Natural killer cell (primary cell): ENCODE data around the gene CSPG5. TPM values are rescaled to one million over a fixed set of nuclear protein-coding genes. Genes with fewer than 3 reads are reported as not detected.
A peak's percentile ranks its signal among the peaks of the same experiment; 100 is the strongest.

ENCODE experiments used
- ATAC-seq, 3 donors: fragments of 150-1000 bp in 2 of 3; fragments of 200-7000 bp in 1 of 3; cut with Tn5 transposase; 1 replicate in 1 of 3; 2 replicates in 2 of 3; pipeline ENCODE4 v1.10.0; 2021; ENCODE audit warnings: mild to moderate bottlenecking in 2 of 3, moderate library complexity in 2 of 3
- DNase-seq, 2 donors: peaks; one replicate each; pipeline versions ENCODE4 v3.0.0 to v3.0.0-alpha.2; 2013 to 2021; ENCODE audit warnings: mixed read lengths in 1 of 2
- H3K27ac ChIP-seq: one replicate; pipeline ENCODE4 v1.5.1; 2013; ENCODE audit warnings: mild to moderate bottlenecking, low read length
- H3K27me3 ChIP-seq: one replicate; pipeline ENCODE4 v1.6.1; 2013; ENCODE audit warnings: low read length; ENCODE audit not compliant: control insufficient read depth, insufficient read depth
- H3K36me3 ChIP-seq: one replicate; pipeline ENCODE4 v1.6.1; 2013; ENCODE audit warnings: low read length; ENCODE audit not compliant: control insufficient read depth, insufficient read depth
- H3K4me1 ChIP-seq: one replicate; pipeline ENCODE4 v1.6.1; 2013; ENCODE audit warnings: low read length; ENCODE audit not compliant: control insufficient read depth, insufficient read depth
- H3K4me3 ChIP-seq: one replicate; pipeline ENCODE4 v1.5.1; 2013; ENCODE audit warnings: low read length
- H3K9me3 ChIP-seq: one replicate; pipeline ENCODE4 v1.6.1; 2013; ENCODE audit warnings: low read length; ENCODE audit not compliant: control insufficient read depth, insufficient read depth
- H3K27ac Mint-ChIP-seq, 2 donors: one replicate each; pipeline ENCODE4 v1.8.0; 2022; ENCODE audit warnings: mild to moderate bottlenecking in 2 of 2, mixed read lengths in 2 of 2, moderate library complexity in 1 of 2
- H3K27me3 Mint-ChIP-seq, 2 donors: one replicate each; pipeline ENCODE4 v1.8.0; 2022; ENCODE audit warnings: low read depth in 2 of 2, mixed read lengths in 2 of 2
- H3K36me3 Mint-ChIP-seq: one replicate; pipeline ENCODE4 v1.8.0; 2022; ENCODE audit warnings: mixed read lengths
- H3K4me1 Mint-ChIP-seq, 2 donors: one replicate each; pipeline ENCODE4 v1.8.0; 2022; ENCODE audit warnings: mixed read lengths in 2 of 2
- H3K4me3 Mint-ChIP-seq: one replicate; pipeline ENCODE4 v1.8.0; 2022; ENCODE audit warnings: mild to moderate bottlenecking, moderate library complexity, mixed read lengths
- H3K9me3 Mint-ChIP-seq, 2 donors: one replicate each; pipeline ENCODE4 v1.8.0; 2022; ENCODE audit warnings: mixed read lengths in 2 of 2
- CTCF ChIP-seq: fragments of 200-600 bp; IDR thresholded peaks from one replicate; pipeline ENCODE4 v1.8.0; 2022; ENCODE audit warnings: antibody characterized with exemption
- WGBS: methylation state at CpG from one replicate; pipeline ENCODE4 v1.1.7; 2013; ENCODE audit warnings: missing lambda C conversion rate; ENCODE audit not compliant: insufficient coverage; 5-methylcytosine and 5-hydroxymethylcytosine counted together
- intact Hi-C: fragments of 100-400 bp; cut with micrococcal nuclease; formaldehyde crosslinking; loops from one replicate; pipeline ENCODE4 v1.14.2; 2022
- total RNA-seq, 4 donors: library from RNA; stranded (reverse); fragments of 120-200 nt in 1 of 4; gene quantifications; one replicate each; pipeline versions ENCODE4 v1.2.3 to v1.2.4, GENCODE V29; 2013 to 2022

The CSPG5 gene
- total RNA-seq, 3 donors from 2014 or later (not counting 1 experiment from before 2014, with no cell fraction given): 0.07 to 0.63 (median 0.23) TPM

GRCh38 chr3:47540281-47540680, 38.4 kb downstream of the CSPG5 start:
- ATAC-seq (no peak), DNase-seq (no peak)
- H3K4me3 ChIP-seq: no peak overlapping the region
- no peak overlapping the region for H3K27ac Mint-ChIP-seq
- H3K27me3 ChIP-seq: no peaks in the 10 kb centered on the region
- H3K4me3 Mint-ChIP-seq: no peak overlapping the region
- H3K9me3 Mint-ChIP-seq: no peaks in the 10 kb centered on the region
- no peak for TF ChIP-seq CTCF
- no peak overlapping the region for H3K27ac ChIP-seq
- H3K4me1 ChIP-seq: no peaks in the 10 kb centered on the region
- H3K36me3 Mint-ChIP-seq: no peaks in the 10 kb centered on the region
- peaks cover 0 to 6% of the 10 kb centered on the region in 2 donors for H3K27me3 Mint-ChIP-seq
- no peaks in the 10 kb centered on the region for H3K9me3 ChIP-seq
- H3K36me3 ChIP-seq: no peaks in the 10 kb centered on the region
- intact Hi-C loops: no loop called here
- WGBS: 96% methylated on average over 4 of the region's 4 CpGs
- peaks cover 0 to 5% of the 10 kb centered on the region in 2 donors for H3K4me1 Mint-ChIP-seq

- no peak for TF ChIP-seq CTCF
- Histone ChIP-seq H3K4me1 (no peaks in the 10 kb centered on the region), H3K36me3 (no peaks in the 10 kb centered on the region), H3K9me3 (no peaks in the 10 kb centered on the region), H3K27me3 (no peaks in the 10 kb centered on the region), H3K4me3 (no peak overlapping the region), H3K27ac (no peak overlapping the region)
- 89% methylated on average over 6 of the region's 6 CpGs for WGBS
- peaks cover 0 to 6% of the 10 kb centered on the region in 2 donors for H3K27me3 Mint-ChIP-seq
- H3K9me3 Mint-ChIP-seq: no peaks in the 10 kb centered on the region
- no peak overlapping the region for H3K4me3 Mint-ChIP-seq
- no peak overlapping the region for H3K27ac Mint-ChIP-seq
- DNase-seq: no peak
- no peaks in the 10 kb centered on the region for H3K36me3 Mint-ChIP-seq
- H3K4me1 Mint-ChIP-seq: peaks cover 0 to 5% of the 10 kb centered on the region in 2 donors
- no peak for ATAC-seq
- intact Hi-C loops: no loop called here
Measured at GRCh38 chr3:47536967-47537366, 41.7 kb downstream of the CSPG5 start.

DNA sequence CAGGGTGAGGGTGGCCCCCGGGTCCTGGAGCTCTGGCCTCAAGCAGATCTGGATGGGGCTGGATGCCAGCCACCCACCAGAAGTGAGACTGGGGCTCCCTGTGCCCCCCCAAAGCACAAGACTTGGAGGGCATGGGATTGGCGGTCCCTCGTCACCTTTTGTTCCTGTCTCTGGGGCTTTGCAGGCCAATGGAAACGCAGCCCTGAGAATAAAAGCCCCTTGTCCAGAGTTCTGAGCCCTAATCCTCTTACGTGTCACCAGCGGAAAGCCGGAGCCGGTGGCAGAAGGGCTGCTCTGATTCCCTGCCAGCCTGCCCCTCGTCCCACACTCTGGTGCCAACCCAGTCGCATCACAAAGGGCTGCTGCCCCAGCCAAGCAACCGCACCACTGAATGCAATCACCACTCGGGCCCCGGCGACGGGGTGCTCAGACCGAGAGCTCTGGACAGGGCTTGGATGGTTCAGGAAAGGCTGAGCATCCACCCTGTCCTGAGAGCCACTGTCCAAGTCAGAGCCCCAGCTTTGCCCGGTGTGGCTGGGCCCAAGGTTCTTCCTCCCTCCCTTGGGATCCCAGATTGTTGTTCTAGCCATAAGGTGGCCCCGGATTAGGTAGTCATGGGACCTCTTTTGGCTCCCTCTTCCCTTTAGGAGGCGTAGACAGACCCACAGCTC, 42.3 kb downstream of the CSPG5 start:
- DNase-seq: no peak
- Mint-ChIP-seq H3K4me1 (peaks cover 0 to 5% of the 10 kb centered on the region in 2 donors), H3K36me3 (no peaks in the 10 kb centered on the region), H3K4me3 (no peak overlapping the region), H3K27ac (peak overlapping the region in 1 of 2 donors; percentile 14), H3K27me3 (peaks cover 0 to 3% of the 10 kb centered on the region in 2 donors), H3K9me3 (no peaks in the 10 kb centered on the region)
- Histone ChIP-seq H3K4me3 (no peak overlapping the region), H3K4me1 (no peaks in the 10 kb centered on the region), H3K36me3 (no peaks in the 10 kb centered on the region), H3K9me3 (no peaks in the 10 kb centered on the region), H3K27me3 (no peaks in the 10 kb centered on the region), H3K27ac (no peak overlapping the region)
- ATAC-seq: no peak
- TF ChIP-seq CTCF: no peak
- intact Hi-C loops: no loop called here
- 93% methylated on average over 19 of the region's 19 CpGs for WGBS

GRCh38 chr3:47533996-47534454, 44.6 kb downstream of the CSPG5 start:
- H3K27me3 ChIP-seq: no peaks in the 10 kb centered on the region
- peaks cover 0 to 5% of the 10 kb centered on the region in 2 donors for H3K4me1 Mint-ChIP-seq
- no peak for TF ChIP-seq CTCF
- H3K36me3 ChIP-seq: no peaks in the 10 kb centered on the region
- no peak overlapping the region for H3K4me3 ChIP-seq
- H3K27me3 Mint-ChIP-seq: peaks cover 0 to 3% of the 10 kb centered on the region in 2 donors
- H3K27ac Mint-ChIP-seq: no peak overlapping the region
- H3K9me3 ChIP-seq: no peaks in the 10 kb centered on the region
- WGBS: 94% methylated on average over 4 of the region's 5 CpGs
- no peak for DNase-seq
- H3K27ac ChIP-seq: no peak overlapping the region
- intact Hi-C loops: no loop called here
- no peaks in the 10 kb centered on the region for H3K36me3 Mint-ChIP-seq
- no peak for ATAC-seq
- H3K4me3 Mint-ChIP-seq: no peak overlapping the region
- no peaks in the 10 kb centered on the region for H3K4me1 ChIP-seq
- H3K9me3 Mint-ChIP-seq: no peaks in the 10 kb centered on the region
